Astrocyte (in vitro differentiated cells and primary cell): Measurements from ENCODE around the gene PPP4R2.

Experiments
- CTCF ChIP-seq: IDR thresholded peaks from 2 replicates; pipeline ENCODE4 v1.5.1; 2011; ENCODE audit warnings: low read depth, mild to moderate bottlenecking, inconsistent platforms, low read length, moderate library complexity; ENCODE audit not compliant: insufficient read depth
- EZH2 ChIP-seq: IDR thresholded peaks from 2 replicates; pipeline ENCODE4 v1.6.1; 2012; ENCODE audit warnings: mild to moderate bottlenecking, low read length, inconsistent platforms; ENCODE audit not compliant: insufficient read depth

GRCh38 chr3:73043414-73043813 is 46.8 kb downstream of the PPP4R2 start:
- TF ChIP-seq CTCF (no peak), EZH2 (no peak)
